Stimulated activated naive B cell treated with anti-CD40 and anti-IgM and Interleukin-4, amounts not matched to agents 10 μg/mL and 1 μg/mL and 100 μg/mL, for 72 hours (primary cell): ENCODE data around the gene CEP290.
"Not testable (repeated sequence)": the region's sequence is repeated elsewhere in the genome, so short reads cannot be mapped to it uniquely, and the experiment has no call there.

Experiments
- ATAC-seq, 2 donors: fragments of 150-1000 bp; cut with Tn5 transposase; replicated peaks; 2 replicates each; pipeline ENCODE4 v1.10.0; 2021; ENCODE audit warnings: moderate library complexity in 1 of 2
- DNase-seq: peaks from one replicate; pipeline ENCODE4 v3.0.0; 2021
- H3K27ac Mint-ChIP-seq: one replicate; pipeline ENCODE4 v1.8.0; 2022; ENCODE audit warnings: mild to moderate bottlenecking, mixed read lengths
- H3K27me3 Mint-ChIP-seq, 2 donors: one replicate each; pipeline ENCODE4 v1.8.0; 2022; ENCODE audit warnings: mixed read lengths in 2 of 2
- H3K36me3 Mint-ChIP-seq, 2 donors: one replicate each; pipeline ENCODE4 v1.8.0; 2022; ENCODE audit warnings: mixed read lengths in 2 of 2, mild to moderate bottlenecking in 1 of 2
- H3K4me1 Mint-ChIP-seq, 2 donors: one replicate each; pipeline ENCODE4 v1.8.0; 2022; ENCODE audit warnings: mixed read lengths in 2 of 2, mild to moderate bottlenecking in 1 of 2
- H3K4me3 Mint-ChIP-seq, 2 donors: one replicate each; pipeline ENCODE4 v1.8.0; 2022; ENCODE audit warnings: mild to moderate bottlenecking in 2 of 2, mixed read lengths in 2 of 2, moderate library complexity in 1 of 2
- H3K9me3 Mint-ChIP-seq, 2 donors: one replicate each; pipeline ENCODE4 v1.8.0; 2022; ENCODE audit warnings: mixed read lengths in 2 of 2, mild to moderate bottlenecking in 1 of 2

CEP290 gene

DNA sequence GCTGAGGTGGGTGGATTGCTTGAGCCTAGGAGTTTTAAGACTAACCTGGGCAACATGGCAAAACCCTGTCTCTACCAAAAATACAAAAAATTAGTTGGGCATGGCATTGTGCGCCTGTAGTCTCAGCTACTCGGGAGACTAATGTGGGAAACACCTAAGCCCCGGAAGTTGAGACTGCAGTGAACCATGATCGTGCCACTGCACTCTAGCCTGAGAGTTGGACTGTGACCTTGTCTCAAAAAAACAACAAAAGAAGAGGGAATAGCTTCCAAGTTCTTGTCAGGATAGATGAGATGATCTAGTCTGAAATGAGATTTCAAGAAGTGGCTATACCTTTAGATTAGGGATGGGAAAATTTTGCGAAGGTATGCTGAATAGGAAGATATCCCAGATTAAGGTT lies 97.9 kb downstream of the CEP290 start:
- DNase-seq: no peak
- ATAC-seq: no peak
- H3K4me1 Mint-ChIP-seq: peaks cover 4 to 8% of the 10 kb centered on the region in 2 donors
- H3K27ac Mint-ChIP-seq: peak overlapping the region; percentile 37
- H3K9me3 Mint-ChIP-seq: no peaks in the 10 kb centered on the region
- no peak overlapping the region for H3K4me3 Mint-ChIP-seq
- peaks cover 21 to 39% of the 10 kb centered on the region in 2 donors for H3K36me3 Mint-ChIP-seq
- no peaks in the 10 kb centered on the region for H3K27me3 Mint-ChIP-seq

DNA sequence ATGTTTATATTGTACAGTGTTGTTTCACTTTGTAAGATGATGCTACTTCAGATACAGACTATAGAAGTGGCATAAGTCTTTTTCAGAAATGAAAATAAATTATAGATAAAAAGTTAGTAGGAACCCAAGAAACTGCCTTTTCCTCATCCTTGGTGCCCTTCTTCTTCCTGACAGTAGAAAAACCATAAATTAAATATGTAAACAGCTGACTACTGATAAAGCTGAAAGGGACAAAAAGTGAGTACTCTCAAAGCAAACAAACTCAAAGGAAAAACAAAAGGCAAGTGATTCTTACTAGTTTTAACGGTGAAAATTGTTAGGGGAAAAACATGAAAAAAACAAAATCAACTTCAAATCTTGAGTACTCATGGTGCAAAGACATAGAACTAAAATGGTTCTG lies 104.1 kb downstream of the CEP290 start:
- Mint-ChIP-seq H3K9me3 (no peaks in the 10 kb centered on the region), H3K27me3 (no peaks in the 10 kb centered on the region), H3K4me3 (no peak overlapping the region), H3K36me3 (peaks cover 2 to 8% of the 10 kb centered on the region in 2 donors), H3K4me1 (peaks cover 18 to 30% of the 10 kb centered on the region in 2 donors), H3K27ac (no peak overlapping the region)
- ATAC-seq (no peak), DNase-seq (no peak)

DNA sequence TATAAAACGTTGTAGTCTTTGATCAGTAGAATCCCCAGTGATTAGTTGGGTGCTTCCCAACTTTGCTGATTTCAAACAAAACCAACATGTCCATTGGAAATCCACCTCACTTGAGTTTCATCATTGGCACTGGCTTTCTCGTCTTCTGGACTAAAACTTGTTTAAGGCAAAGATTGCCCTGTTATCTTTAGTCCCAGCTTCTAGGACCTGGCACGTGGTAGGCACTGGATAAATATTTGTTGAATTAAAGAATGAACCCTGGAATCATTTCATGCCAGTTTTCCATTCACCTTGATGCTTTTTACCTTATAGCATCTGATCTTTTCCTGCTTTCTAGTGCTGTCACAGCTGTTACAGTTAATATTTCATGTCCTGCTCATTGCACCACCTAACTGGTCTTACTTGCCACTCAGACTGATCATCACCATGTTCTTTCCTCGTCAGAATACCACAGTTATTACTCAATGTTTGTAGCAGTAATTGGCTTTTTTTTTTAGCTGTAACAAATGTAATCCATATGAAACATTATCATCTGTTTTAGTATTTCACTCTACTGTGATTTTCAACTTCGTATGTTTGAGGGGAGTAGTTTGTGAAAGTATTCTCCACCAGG lies 105.4 kb downstream of the CEP290 start:
- Mint-ChIP-seq H3K27ac (peak overlapping the region; percentile 34), H3K27me3 (no peaks in the 10 kb centered on the region), H3K4me3 (peak overlapping the region; percentile 99 to 100), H3K4me1 (peaks cover 18 to 30% of the 10 kb centered on the region in 2 donors), H3K9me3 (peaks cover 7% of the 10 kb centered on the region in 2 donors), H3K36me3 (peaks cover 2 to 16% of the 10 kb centered on the region in 2 donors)
- DNase-seq (no peak), ATAC-seq (no peak)

- H3K27ac Mint-ChIP-seq: peak overlapping the region; percentile 98
- H3K27me3 Mint-ChIP-seq: no peaks in the 10 kb centered on the region
- peak overlapping the region; percentile 99 to 100 for H3K4me3 Mint-ChIP-seq
- H3K4me1 Mint-ChIP-seq: peaks cover 18 to 30% of the 10 kb centered on the region in 2 donors
- H3K36me3 Mint-ChIP-seq: peaks cover 2 to 16% of the 10 kb centered on the region in 2 donors
- no peak for DNase-seq
- ATAC-seq: peak; percentile 17 to 21
- H3K9me3 Mint-ChIP-seq: peaks cover 7% of the 10 kb centered on the region in 2 donors
Measured at GRCh38 chr12:88035907-88036289, 106.0 kb downstream of the CEP290 start.

- peaks cover 7% of the 10 kb centered on the region in 2 donors for H3K9me3 Mint-ChIP-seq
- DNase-seq (peak; percentile 84), ATAC-seq (peak; percentile 100)
- peak overlapping the region; percentile 98 for H3K27ac Mint-ChIP-seq
- H3K4me3 Mint-ChIP-seq: peak overlapping the region; percentile 99 to 100
- H3K27me3 Mint-ChIP-seq: no peaks in the 10 kb centered on the region
- H3K36me3 Mint-ChIP-seq: peaks cover 2 to 16% of the 10 kb centered on the region in 2 donors
- peaks cover 18 to 30% of the 10 kb centered on the region in 2 donors for H3K4me1 Mint-ChIP-seq
Measured at GRCh38 chr12:88035271-88035906, 106.5 kb downstream of the CEP290 start.

GRCh38 chr12:88031161-88031560 lies 110.7 kb downstream of the CEP290 start:
- not testable (repeated sequence) for H3K4me3 Mint-ChIP-seq, ATAC-seq, DNase-seq, H3K9me3 Mint-ChIP-seq, H3K36me3 Mint-ChIP-seq, H3K27me3 Mint-ChIP-seq, H3K4me1 Mint-ChIP-seq, H3K27ac Mint-ChIP-seq

DNA sequence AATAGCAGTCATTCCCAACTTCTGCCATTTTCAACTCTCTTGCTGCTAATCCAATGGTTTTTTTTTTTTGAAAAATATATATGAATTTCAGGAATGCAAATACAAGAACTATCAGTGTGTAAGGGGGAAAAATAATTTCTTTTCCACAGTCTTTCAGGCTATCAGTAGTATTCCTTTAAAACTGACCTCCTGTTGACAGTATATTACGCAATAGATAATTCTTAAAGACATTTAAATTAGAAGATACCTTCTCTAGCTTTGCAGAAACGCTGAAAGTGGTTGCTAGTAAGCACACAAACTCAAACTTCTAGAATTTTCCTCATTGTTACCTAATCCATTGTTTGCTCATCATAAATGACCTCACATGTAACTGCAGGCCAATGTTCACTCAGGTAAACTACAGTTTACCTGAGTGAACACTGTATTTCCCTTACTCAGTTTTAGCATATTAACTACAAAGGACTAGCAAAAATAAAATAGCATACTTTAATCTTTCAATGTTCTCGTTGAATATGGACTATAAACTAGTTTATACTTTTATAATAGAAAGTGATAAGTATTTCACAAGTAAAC lies 112.7 kb downstream of the CEP290 start, which contains the start of gene C12orf50:
TSS of gene C12orf50 (minus strand) at position 309 of the 573 bp plus-strand sequence. CDS start 2,439 bp downstream, outside the sequence.
- H3K27ac Mint-ChIP-seq: no peak within 1 kb of the TSS
- no peak for DNase-seq
- no peaks in the 10 kb centered on the region for H3K4me1 Mint-ChIP-seq
- peaks cover 7 to 12% of the 10 kb centered on the region in 2 donors for H3K27me3 Mint-ChIP-seq
- peaks cover 7% of the 10 kb centered on the region in 2 donors for H3K9me3 Mint-ChIP-seq
- H3K36me3 Mint-ChIP-seq: peaks cover 0 to 8% of the 10 kb centered on the region in 2 donors
- no peak within 1 kb of the TSS for H3K4me3 Mint-ChIP-seq
- ATAC-seq: no peak

DNA sequence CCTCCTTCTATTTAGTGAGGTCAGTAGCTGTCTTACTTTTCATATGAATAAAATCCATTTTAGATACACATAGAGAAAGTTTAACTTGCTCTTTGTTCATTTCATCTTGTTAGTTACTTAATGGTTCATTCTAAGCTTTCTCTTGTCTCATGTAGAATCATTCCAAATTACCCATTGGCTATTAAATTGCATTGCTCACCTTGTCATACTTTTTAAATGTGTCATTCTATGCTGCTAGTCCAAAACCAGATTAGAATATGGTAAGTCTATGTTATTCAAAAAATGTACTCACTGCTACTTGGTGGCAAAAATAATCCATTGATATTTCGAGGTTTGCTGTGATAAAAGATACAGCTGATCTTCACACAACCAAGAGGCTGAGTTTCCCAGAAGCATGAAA lies 115.7 kb downstream of the CEP290 start:
- no peaks in the 10 kb centered on the region for H3K4me1 Mint-ChIP-seq
- DNase-seq: no peak
- no peaks in the 10 kb centered on the region for H3K36me3 Mint-ChIP-seq
- ATAC-seq: no peak
- H3K27ac Mint-ChIP-seq: no peak overlapping the region
- no peak overlapping the region for H3K4me3 Mint-ChIP-seq
- H3K27me3 Mint-ChIP-seq: peaks cover 12 to 24% of the 10 kb centered on the region in 2 donors
- H3K9me3 Mint-ChIP-seq: no peaks in the 10 kb centered on the region

DNA sequence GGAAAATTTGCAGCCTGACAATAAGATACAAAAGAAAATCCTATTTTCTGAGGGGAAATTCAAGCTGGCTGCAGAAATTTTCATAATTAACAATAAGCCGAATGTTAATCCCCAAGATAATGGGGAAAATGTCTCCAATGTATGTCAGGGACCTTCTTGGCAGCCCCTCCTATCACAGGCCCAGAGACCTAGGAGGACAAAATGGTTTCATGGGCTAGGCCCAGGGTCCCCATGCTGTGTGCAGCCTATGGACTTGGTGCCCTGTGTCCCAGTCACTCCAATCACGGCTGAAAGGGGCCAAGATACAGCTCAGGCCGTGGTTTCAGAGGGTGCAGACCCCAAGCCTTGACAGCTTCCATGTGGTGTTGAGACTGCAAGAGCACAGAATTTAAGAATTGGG lies 123.9 kb downstream of the CEP290 start:
- peaks cover 3% of the 10 kb centered on the region in 2 donors for H3K36me3 Mint-ChIP-seq
- no peak for ATAC-seq
- H3K4me1 Mint-ChIP-seq: no peaks in the 10 kb centered on the region
- H3K4me3 Mint-ChIP-seq: no peak overlapping the region
- no peak overlapping the region for H3K27ac Mint-ChIP-seq
- H3K27me3 Mint-ChIP-seq: peaks cover 35 to 50% of the 10 kb centered on the region in 2 donors
- peaks cover 10% of the 10 kb centered on the region in 2 donors for H3K9me3 Mint-ChIP-seq
- DNase-seq: no peak

DNA sequence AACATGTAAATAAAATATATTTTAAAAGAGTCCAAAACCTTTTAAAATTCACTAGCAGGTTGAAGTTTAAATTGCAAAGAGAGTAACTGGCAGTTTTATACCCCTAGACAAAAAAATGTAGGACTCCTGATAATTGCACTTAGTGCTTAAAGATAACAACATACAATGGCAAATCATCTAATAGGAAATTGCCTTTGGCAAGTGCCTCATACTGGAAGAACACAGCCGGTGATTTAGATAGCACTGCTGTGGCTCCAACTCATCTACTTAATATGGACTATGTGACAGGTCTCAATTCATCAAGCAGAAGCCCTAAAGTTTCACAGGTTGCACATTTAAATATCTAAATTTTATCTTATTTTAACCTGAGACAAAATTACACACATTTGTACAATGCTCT lies 126.1 kb downstream of the CEP290 start:
- peaks cover 3% of the 10 kb centered on the region in 2 donors for H3K36me3 Mint-ChIP-seq
- ATAC-seq (no peak), DNase-seq (no peak)
- peaks cover 10% of the 10 kb centered on the region in 2 donors for H3K9me3 Mint-ChIP-seq
- no peak overlapping the region for H3K4me3 Mint-ChIP-seq
- no peaks in the 10 kb centered on the region for H3K4me1 Mint-ChIP-seq
- peaks cover 27 to 39% of the 10 kb centered on the region in 2 donors for H3K27me3 Mint-ChIP-seq
- H3K27ac Mint-ChIP-seq: no peak overlapping the region

DNA sequence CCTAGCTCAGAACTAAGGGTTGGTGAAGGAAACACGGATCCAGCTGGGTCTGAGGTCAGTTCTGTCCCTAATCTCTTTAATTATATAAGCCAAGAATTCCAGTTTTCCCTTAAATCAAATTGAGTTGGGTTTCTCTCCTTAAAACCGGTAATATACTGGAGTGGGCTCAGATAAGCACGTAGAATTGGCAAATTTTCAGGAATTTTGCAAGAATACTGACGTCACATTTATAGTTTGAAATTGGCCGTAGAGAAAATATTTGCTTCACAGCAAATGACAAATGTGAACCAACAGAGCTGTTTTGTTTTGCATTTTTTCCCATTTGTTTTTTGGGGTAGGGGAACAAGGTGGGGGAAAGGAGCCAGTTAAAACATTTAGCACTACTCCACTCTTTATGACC lies 130.1 kb downstream of the CEP290 start:
- H3K4me3 Mint-ChIP-seq: no peak overlapping the region
- DNase-seq: no peak
- H3K9me3 Mint-ChIP-seq: peaks cover 0 to 3% of the 10 kb centered on the region in 2 donors
- no peak for ATAC-seq
- no peaks in the 10 kb centered on the region for H3K36me3 Mint-ChIP-seq
- no peak overlapping the region for H3K27ac Mint-ChIP-seq
- no peaks in the 10 kb centered on the region for H3K4me1 Mint-ChIP-seq
- H3K27me3 Mint-ChIP-seq: peaks cover 12 to 14% of the 10 kb centered on the region in 2 donors

DNA sequence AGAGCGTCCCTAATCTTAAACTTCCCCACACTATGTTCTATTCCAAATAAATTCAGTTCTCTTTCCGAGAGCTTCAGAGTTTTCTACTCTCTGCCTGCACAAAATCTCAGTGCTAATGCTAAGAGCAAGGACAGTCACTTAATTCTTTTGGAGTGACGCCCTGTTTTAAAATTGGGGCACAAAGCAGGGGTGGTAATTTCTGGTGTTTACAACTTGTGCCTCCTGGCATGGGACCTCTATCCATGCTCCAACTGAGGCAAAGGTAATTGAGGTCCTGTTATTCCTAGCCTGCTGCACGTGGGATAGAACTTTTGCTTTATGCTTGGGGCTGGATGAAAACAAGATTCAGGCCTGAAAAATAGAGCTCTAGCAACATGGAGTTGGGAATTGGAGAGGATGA lies 135.5 kb downstream of the CEP290 start:
- H3K4me1 Mint-ChIP-seq: no peaks in the 10 kb centered on the region
- no peak for DNase-seq
- ATAC-seq: no peak

DNA sequence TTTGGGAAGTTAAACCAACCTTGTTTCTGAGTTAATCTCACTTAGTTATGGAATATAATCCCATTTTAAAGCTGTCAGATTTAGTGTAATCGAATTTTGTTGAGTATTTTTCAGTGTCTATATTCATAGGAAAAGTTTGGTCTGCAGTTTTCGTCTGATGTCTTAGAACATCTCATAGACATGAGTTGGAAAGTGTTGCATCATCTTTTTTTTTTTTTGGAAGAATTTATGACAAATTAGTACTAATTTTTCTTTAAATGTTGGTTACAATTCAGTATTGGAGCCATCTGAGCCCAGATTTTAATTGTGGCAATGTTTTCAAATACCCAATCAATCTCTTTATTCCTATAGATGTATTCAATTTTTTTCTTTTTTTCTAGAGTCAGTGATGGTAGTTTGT lies 140.6 kb downstream of the CEP290 start:
- H3K36me3 Mint-ChIP-seq: no peaks in the 10 kb centered on the region
- H3K27me3 Mint-ChIP-seq: peaks cover 0 to 15% of the 10 kb centered on the region in 2 donors
- DNase-seq: no peak
- H3K4me3 Mint-ChIP-seq: no peak overlapping the region
- H3K27ac Mint-ChIP-seq: no peak overlapping the region
- H3K9me3 Mint-ChIP-seq: peaks cover 5 to 13% of the 10 kb centered on the region in 2 donors
- no peak for ATAC-seq
- no peaks in the 10 kb centered on the region for H3K4me1 Mint-ChIP-seq

More for the DNA sequence above, 135.5 kb downstream of the CEP290 start:
- Mint-ChIP-seq H3K27me3 (peaks cover 0 to 7% of the 10 kb centered on the region in 2 donors), H3K9me3 (peaks cover 5 to 13% of the 10 kb centered on the region in 2 donors), H3K27ac (no peak overlapping the region), H3K36me3 (no peaks in the 10 kb centered on the region), H3K4me3 (no peak overlapping the region)
